Mucosa of gallbladder (tissue), 1 donor: Measurements from ENCODE around the gene CALN1. TPM values are rescaled to one million over a fixed set of nuclear protein-coding genes. Genes with fewer than 3 reads are reported as not detected.
A peak's percentile ranks its signal among the peaks of the same experiment; 100 is the strongest.
"Not testable (repeated sequence)": the region's sequence is repeated elsewhere in the genome, so short reads cannot be mapped to it uniquely, and the experiment has no call there.

Experiments used
- DNase-seq: peaks from one replicate; pipeline ENCODE4 v3.0.0-alpha.2; 2020; ENCODE audit warnings: low spot score
- total RNA-seq: library from RNA; stranded (reverse); gene quantifications from one replicate; pipeline ENCODE4 v1.2.1, GENCODE V29; 2021
- donor health status: DM: no; HTN: no; CAD: no.

The CALN1 gene
- total RNA-seq, 1 donor from 2014 or later = 4.4 TPM

- DNase-seq = no peak
Measured at GRCh38 chr7:72408966-72409637, 3.0 kb downstream of the CALN1 start.

GRCh38 chr7:72406820-72407403 lies 5.2 kb downstream of the CALN1 start:
- no peak for DNase-seq

GRCh38 chr7:72405871-72406270 lies 6.3 kb downstream of the CALN1 start:
- no peak for DNase-seq

- peak; percentile 68 for DNase-seq
Measured at GRCh38 chr7:72405418-72405817, 6.7 kb downstream of the CALN1 start.

- DNase-seq = no peak
Measured at GRCh38 chr7:72404743-72405142, 7.4 kb downstream of the CALN1 start.

GRCh38 chr7:72403458-72404076 lies 8.6 kb downstream of the CALN1 start:
- no peak for DNase-seq

- DNase-seq = no peak
Measured at GRCh38 chr7:72394016-72394415, 18.1 kb downstream of the CALN1 start.

- DNase-seq = no peak
Measured at GRCh38 chr7:72391821-72392377, 20.2 kb downstream of the CALN1 start.

- DNase-seq = no peak
Measured at GRCh38 chr7:72386118-72386517, 26.0 kb downstream of the CALN1 start.

- no peak for DNase-seq
Measured at GRCh38 chr7:72362246-72362645, 49.9 kb downstream of the CALN1 start.

GRCh38 chr7:72345208-72345727 lies 66.9 kb downstream of the CALN1 start:
- no peak for DNase-seq

- DNase-seq = no peak
Measured at GRCh38 chr7:72343991-72344390, 68.1 kb downstream of the CALN1 start.

- DNase-seq = not testable (repeated sequence)
Measured at GRCh38 chr7:72343354-72343753, 68.8 kb downstream of the CALN1 start.

- no peak for DNase-seq
Measured at GRCh38 chr7:72337390-72338167, 74.6 kb downstream of the CALN1 start.

- no peak for DNase-seq
Measured at GRCh38 chr7:72336632-72337389, 75.3 kb downstream of the CALN1 start.

GRCh38 chr7:72336382-72336631 lies 75.8 kb downstream of the CALN1 start:
- DNase-seq = no peak

GRCh38 chr7:72335561-72336381 lies 76.4 kb downstream of the CALN1 start:
- no peak for DNase-seq

- no peak for DNase-seq
Measured at GRCh38 chr7:72334698-72335097, 77.4 kb downstream of the CALN1 start.

GRCh38 chr7:72334066-72334465 lies 78.1 kb downstream of the CALN1 start:
- no peak for DNase-seq

- no peak for DNase-seq
Measured at GRCh38 chr7:72326811-72327210, 85.3 kb downstream of the CALN1 start.

GRCh38 chr7:72326365-72326764 lies 85.8 kb downstream of the CALN1 start:
- DNase-seq = no peak
